GM19438 (cell line): Measurements from ENCODE around the gene YAF2.
"Not testable (repeated sequence)": the region's sequence is repeated elsewhere in the genome, so short reads cannot be mapped to it uniquely, and the experiment has no call there.

ENCODE experiments used
- ATAC-seq: cut with Tn5 transposase; IDR thresholded peaks from one replicate; pipeline ENCODE4 v1.9.1; 2021; ENCODE audit warnings: low read depth; ENCODE audit not compliant: unreplicated experiment

Gene YAF2

DNA sequence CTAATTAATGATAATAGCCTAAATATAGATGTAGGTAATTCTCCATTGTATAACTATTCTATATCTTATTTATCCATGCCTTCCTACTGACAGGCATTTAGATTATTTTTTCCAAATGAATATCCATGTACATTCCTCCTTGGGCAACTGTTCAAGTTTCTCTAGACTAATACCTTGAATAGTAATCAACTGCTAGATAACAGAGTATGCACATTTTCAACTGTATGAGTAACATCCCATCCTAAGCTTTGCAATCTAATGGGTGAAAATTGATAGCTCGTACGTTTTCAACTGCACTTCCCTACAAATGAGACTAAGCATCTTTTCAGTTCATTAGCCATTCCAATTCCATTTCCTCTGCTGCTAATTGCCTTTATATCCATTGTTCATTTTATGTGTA, 37.0 kb downstream of the YAF2 start:
- no peak for ATAC-seq

DNA sequence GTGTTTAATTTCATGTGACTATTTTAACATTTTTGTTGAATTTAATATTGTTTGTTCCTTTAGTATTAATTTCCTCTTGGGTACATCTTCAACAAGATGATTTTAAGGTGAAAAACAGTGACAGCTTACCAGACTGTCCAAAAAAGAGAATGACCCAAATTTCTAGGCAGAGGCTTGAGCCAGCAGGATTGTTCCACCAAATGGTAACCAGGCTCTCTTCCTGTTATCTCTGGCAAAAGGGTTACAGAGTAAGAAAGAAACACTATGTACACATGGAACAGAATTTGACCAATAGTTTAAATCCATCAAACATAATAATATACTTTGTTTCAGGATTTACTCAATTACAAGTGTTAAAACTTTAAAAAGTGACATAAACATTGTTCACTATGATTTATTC, 39.0 kb downstream of the YAF2 start:
- ATAC-seq: no peak

DNA sequence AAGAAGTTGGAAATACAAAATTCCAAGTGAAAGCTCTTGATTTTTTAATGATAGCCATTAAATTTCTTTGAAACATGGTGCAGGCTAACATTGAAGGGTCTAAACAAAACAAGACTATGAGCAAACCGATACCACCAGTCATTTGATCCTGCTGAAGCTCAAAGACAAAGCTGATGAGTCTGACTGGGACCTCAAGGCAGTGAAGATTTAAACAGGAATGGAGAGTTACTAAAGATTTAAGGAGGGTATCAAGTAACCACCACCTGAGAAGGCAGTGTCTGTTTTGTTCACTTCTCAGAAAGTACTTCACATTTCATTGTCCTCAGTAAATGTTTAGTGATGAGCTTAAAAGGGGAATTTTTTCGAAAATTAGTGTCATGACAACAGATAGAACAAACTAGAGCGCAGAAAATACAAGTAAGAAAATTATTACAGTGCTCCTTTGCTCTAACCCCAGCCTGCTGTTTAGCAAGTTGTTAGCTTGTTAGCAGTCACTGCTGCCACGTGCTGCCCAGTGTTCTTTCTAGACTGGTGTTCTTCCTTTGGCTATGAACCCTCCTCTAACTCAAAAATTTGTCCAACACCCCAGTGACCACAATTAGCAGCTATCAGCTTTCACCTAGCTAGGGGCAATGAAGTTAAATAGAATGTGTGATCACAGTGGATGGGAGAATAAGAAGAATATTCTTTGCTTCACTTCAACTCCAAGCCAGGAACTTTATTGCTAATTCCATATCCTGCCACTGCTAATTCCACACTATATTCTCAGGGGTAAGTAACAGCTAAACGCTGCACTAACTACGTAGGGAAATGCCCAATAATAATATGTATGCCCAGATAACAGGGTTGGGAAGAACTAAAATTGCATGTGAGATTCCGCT, 41.1 kb downstream of the YAF2 start:
- ATAC-seq: no peak

DNA sequence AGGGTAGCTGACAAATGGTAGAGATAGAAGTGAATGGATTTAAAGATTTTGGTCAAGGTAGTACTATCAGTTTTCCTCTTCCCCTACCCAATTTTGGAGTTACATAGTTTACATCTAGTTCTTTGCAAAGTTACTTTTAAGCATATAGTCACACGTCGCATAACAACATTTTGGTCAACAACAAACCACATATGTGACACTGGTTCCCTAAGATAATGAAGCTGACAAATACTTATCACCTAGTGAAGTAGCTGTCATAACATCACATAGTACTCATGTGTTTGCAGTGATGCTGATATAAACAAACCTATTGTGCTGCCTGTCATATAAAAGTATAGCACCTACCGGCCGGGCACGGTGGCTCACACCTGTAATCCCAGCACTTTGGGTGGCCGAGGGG, 45.4 kb downstream of the YAF2 start:
- ATAC-seq: no peak

DNA sequence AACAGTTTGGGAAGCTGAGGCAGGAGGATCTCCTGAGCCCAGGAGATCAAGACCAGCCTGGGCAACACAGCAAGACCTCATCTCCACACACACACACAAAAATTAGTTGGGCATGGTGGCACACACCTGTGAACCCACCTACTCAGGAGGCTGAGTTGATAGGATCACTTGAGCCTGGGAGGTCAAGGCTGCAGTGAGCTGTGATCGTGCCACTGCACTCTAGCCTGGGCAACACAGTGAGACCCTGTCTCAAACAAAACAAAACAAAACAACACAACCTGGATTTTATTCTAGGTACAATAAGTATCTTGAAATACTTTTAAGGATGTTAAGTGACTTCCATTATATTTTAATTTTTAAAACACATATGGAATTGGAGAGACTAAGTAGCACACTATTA, 45.8 kb downstream of the YAF2 start:
- ATAC-seq: no peak

DNA sequence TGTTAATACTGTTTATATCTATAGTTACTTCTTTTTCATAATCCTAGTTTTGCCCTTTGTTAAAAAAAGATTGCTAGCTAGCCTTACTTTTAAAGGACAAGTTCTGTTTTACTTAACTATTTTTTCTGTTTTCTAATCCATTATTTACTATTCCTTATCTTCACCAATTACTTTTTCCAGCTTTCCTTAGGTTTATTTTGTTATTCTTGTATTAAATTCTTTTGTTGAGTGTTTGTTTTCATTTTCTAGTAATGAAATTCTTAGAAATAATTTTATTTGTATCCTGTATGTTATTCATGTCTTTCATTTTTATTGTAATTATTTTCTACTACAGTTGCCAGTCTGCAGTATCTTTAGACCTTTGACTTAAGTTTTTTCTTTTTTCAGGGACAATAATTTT, 47.7 kb downstream of the YAF2 start:
- ATAC-seq: no peak

DNA sequence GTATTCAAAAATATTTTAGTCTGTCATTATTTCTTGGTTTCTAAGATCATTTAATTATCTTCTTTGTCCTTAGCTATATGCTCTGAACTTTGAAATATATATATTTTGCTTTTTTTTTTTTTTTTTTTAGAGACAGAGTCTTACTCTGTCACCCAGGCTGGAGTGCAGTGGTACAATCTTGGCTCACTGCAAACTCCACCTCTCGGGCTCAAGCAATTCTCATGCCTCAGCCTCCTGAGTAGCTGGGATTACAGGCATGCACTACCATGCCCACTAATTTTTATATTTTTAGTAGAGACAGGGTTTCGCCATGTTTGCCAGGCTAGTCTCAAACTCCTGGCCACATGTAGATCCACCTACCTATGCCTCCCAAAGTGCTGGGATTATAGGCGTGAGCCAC, 49.8 kb downstream of the YAF2 start:
- not testable (repeated sequence) for ATAC-seq

DNA sequence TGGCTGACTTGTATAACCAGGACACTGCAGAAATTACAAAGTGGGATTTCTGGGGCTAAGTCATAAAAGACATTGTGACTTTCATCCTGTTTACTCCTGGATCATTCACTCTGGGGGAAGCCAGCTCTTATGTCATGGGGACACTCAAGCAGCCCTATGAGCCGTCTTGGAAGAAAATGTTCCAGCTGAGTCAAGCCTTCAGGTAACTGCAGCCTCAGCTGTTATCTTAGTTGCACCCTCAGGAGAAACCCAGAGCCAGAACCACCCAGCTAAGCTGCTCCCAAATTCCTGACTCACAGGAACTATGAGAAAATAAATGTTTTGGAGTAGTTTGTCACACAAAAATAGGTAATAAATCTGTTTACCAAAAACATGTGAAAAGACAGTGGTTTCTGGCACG, 50.2 kb downstream of the YAF2 start:
- no peak for ATAC-seq

DNA sequence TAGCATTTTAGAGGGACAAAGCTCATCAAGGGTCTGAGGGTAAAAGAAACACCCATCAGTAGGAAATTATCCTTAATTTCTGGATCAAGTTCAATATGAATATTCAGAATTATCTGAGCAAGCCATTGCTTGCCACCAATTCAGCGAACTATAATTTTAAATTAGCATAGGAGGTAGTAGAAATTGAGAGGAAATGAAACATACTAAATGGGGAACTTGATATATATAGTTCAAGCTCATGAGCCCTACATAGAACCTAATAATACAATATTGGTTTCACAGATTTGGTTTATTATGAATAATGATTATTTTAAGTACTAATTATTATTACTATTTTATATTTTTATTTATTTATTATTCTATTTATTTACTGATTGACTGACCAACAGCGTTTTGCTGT, 51.3 kb downstream of the YAF2 start:
- no peak for ATAC-seq

DNA sequence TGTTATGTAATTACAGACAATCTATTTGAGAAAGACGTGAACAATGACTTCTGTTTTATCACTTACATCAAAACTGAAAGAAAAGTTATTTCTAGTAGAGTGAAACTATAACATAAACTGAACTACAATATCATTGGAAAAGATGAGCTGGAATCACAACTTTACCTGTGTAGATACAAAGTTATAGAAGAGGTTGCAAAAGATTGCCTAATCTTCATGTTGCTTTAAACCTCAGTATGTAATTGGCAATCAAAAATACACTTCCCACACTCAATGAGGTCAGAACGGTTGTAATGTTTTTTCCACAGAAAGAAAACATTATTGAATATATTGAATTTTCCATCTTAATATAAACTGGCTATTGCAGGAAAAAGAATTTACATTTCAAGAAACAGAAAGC, 55.7 kb downstream of the YAF2 start:
- no peak for ATAC-seq

DNA sequence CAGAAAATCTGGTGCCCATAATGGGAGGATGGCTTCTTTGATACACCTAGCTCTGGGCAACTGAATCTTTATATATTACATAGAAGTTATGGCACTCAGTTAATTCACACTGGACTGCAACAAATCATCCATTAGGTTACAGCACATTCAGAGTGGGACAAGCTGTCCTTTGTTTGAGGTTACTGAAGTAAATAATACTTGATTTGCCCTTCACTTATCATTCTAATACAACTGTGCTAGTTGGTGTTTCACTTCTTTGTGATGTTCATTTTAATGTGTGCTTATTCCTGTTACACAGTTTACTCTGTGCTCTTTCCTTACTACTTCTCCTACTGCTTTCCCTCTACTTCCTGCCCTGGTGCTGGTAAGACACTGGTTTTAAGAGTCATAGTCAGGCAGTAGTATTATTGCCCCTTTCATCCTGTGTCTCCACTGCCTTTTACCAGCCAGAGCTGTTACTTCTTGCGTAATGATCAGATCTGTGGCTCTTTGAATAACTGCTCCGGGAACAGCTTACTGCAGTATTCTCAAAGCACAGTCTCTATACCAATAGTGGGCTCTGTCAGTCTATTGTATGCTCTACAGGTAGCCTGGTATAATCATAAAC, 57.0 kb downstream of the YAF2 start:
- no peak for ATAC-seq

DNA sequence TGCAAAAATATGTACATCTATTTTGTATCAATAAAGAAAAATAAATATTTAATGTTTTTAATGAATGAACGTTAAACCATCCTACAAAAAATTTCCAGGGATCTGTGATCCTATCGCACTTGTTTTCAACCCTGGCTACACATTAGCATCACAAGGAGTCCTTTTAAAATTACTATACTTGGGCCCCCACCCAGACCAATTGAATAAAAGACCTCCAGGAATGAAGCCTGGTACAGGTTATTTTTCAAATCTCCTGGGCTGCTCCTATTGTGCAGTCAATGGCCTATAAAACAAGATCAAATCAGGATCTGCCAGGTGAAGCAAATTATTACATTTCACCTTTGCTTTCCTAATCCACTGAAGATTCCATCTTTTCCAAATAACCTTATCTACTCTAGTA, 59.9 kb downstream of the YAF2 start:
- ATAC-seq: no peak

DNA sequence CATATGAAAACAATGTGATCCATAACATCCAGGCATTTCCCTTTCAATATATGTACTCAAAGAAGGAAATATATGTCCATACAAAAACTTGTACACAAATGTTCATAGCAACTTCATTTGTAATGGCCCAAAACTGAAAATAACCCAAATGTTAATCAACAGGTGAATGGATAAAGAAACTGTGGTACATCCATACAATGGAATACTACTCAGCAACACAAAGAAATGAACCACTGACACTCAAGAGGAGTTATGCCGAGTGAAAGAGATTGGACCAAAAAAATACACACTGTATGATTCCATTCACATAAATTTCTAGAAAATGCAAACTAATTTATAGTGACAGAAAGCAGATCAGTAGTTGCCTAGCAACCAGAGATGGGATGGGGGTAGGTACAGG, 63.1 kb downstream of the YAF2 start:
- ATAC-seq: no peak

DNA sequence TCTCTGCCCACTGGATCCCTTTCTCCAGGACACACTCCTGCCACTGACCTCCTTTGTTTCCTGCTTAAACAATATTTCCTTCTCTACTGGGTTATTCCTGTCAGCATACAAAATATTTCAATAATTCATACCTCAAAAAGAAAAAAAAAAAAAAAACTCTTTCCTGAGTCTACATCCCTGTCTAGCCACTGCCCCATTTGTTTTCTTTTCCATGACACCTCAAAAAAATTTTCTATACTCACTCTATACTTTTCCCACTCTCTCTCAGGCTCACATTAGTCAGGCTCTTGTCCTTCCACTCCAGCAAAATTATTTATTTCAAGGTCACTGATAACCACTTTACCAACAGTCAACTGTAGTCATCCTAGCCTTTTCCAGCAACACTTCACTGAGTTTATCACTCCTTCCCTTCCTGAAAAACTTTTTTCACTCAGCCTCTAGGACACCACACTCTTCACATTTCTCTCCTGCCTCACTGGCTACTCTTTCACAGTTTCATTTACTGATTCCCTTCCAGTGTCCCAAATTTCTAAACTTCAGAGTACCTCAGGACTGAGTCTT, 64.0 kb downstream of the YAF2 start:
- no peak for ATAC-seq

DNA sequence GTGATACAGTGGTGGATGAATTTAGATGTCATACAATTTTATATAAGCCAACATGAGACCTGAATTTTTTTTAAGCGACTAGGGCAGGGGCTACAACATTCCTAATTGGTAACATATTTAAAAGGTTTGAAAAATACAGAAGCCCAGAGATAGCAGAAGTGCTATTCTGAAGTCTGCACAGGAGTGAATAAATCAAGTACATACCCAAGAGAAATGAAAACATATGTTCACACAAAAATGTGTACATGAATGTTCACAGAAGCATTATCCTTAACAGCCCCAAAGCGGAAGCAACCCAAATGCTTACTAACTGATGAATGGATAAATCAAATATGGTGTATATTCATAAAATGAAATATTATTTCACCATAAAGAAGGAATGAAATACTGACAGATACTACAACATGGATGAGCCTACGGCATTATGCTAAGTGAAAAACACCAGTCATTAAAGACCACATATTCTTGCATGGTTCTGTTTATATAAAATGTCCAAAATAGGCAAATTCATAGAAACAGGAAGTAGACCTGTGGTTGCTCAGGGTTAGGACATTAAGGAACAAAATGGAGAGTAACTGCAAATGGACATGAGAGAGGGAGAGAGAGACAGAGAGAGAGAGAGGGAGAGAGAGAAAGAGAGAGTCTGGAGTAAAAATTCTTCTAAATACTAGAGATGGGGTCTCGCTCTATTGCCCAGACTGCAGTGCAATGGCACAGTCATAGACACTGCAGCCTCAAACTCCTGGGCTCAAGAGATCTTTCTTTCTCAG, 65.4 kb downstream of the YAF2 start:
- no peak for ATAC-seq

DNA sequence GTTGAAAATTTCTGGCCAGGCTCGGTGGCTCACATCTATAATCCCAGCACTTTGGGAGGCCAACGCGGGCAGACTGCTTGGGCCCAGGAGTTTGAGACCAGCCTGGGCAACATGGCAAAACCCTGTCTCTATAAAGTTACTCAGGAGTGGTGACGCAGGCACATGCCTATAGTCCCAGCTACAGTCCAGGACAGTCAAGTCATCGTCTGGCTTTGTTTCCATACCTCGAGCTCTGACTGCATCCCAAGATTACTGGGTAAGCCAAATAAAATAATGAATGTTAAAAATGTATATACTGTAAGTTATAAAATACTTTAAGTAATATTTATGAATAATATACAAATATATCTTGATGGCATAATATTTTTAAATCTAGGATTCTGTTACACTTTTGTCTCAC, 70.3 kb downstream of the YAF2 start:
- no peak for ATAC-seq

DNA sequence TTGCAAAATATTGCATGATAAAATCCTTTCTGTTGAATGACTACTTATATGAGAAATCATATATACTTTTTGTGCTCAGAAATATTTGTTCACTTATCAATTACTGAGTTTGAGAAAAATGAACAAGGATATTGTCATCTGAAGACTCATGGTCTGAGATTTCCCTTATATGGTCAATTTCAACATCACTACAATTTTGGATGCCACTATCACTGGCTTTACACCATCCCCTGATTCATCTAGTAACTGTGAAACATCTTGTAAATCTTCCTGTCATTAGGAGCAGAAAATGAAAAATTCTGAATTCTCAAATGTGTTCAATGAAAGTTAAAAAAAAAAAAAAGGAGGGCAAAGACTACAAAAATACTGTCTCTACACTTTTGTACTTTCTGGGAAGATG, 71.5 kb downstream of the YAF2 start:
- ATAC-seq: no peak

DNA sequence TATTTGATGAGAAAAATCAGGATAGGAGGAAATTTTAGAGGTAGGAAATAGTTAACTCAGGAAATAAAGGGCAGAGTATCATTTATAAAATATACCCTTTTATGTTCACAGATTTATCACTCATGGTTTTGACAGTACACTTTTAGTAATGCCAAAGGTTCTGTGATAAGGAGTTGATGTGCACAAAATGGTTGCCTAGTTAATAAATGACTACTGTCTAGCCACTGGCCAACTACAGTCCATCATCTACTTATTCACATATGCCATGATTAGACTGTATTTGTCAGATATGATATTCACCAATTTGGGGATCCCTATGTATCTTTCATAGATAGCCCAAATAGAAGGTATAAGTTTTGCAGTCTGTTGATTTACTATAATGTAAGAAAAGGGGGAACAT, 74.1 kb downstream of the YAF2 start:
- no peak for ATAC-seq

DNA sequence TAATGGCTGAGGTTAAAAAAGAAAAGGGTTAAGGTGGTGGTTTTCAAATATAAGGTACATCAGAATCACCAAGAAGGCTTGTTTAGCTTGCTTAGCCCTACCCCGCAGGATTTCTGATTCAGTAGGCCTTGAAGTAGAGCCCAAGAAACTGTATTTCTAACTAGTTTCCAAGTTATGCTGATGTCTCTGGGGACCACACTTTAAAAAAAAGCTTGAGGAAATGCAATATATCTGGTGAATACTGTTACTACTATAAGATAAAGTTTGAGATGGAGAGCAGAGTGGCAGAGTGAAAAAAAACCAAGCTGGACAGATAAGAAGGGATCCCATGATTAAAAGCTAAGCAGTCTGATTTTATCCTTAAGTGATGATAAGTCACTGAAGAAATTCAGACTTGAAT, 75.1 kb downstream of the YAF2 start:
- ATAC-seq: no peak

DNA sequence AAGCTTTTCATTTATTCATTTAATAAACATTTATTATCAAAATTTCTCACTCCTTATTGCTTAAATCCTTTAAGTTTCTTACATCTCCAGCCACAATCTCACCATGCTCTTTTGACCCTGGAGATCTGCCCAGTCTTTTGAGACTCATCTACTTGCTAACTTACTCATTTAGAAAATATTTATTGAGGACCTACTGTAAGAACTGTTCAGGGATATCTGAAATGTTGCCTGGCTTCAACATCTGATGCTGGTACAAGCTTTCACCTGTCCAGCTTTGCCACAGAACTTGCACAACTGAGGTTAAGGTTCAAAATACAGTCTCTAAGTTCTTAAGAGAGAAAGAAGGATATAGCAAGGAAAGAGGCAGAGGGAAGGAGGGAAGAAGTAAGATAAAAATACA, 75.9 kb downstream of the YAF2 start:
- no peak for ATAC-seq

DNA sequence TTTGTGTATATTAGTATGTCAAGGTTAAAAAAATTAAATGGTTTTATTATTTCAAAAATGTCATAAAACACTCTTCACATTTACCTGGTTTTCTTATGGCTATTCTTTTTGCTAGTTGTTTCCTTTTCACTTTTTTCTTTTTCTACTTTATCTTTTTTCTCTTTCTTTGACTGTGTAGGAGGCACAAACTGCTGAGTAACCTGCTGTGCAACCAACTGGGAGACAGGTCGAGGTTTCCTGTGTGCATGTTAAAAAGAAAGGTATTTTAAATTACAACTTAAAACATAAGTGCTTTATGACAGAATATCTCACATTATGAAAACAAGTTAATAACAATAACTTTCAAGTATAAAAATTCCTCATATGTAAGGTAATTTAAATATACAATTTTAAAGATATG, 76.5 kb downstream of the YAF2 start:
- no peak for ATAC-seq
